ENCODE measurements around the gene PDK4.
A peak's percentile ranks its signal among the peaks of the same experiment; 100 is the strongest.
"Not testable (repeated sequence)": the region's sequence is repeated elsewhere in the genome, so short reads cannot be mapped to it uniquely, and the experiment has no call there.

PDK4 gene

DNA sequence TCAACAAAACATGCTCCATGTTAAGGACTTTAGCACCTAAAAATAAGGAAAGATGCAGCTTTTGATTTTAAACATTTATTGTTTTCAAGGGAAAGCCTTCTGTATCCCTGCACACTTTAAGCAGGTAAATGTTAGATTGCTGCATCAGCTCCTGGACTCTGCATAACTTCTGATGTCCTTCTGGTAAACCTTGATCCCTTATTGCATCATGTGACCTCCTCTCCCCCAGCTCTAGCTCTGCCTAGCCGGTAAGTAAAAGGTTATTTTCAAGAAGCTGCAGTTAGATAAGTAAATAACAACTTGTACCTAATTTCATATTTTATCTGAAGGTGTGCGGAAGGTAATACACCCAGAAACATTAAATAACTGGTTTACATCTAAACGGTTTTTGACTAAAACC, 37.5 kb downstream of the PDK4 start:
- H3K36me3 Mint-ChIP-seq = no peaks in the 10 kb centered on the region
- no peaks in the 10 kb centered on the region for H3K4me1 Mint-ChIP-seq
- H3K4me3 Mint-ChIP-seq = no peak overlapping the region
- no peak overlapping the region for H3K27ac Mint-ChIP-seq
- no peak for ATAC-seq
- peaks cover 3% of the 10 kb centered on the region for H3K27me3 Mint-ChIP-seq
- peaks cover 3% of the 10 kb centered on the region for H3K9me3 Mint-ChIP-seq

DNA sequence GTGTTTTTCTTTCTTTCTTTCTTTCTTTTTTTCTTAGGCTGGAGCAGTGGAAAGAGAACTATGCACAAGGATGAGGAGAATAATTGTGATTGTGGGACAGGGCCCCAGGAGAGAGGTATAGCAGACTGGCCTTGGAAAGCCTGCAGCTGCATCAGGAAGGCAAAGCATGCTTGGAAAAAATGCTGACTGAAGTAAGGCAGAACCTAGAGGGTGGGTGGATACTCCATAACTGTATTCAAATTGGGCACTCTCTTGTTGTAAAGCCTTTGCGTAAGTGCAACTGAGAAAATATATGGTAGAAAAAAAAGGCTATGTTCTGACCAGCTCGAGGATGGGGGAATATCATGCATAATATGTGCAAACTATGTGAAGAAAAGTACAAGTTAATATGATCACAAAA, 39.5 kb downstream of the PDK4 start:
- Mint-ChIP-seq H3K27me3 (peaks cover 10% of the 10 kb centered on the region), H3K27ac (peak overlapping the region; percentile 12), H3K4me3 (no peak overlapping the region), H3K4me1 (no peaks in the 10 kb centered on the region), H3K9me3 (no peaks in the 10 kb centered on the region), H3K36me3 (no peaks in the 10 kb centered on the region)
- no peak for ATAC-seq

DNA sequence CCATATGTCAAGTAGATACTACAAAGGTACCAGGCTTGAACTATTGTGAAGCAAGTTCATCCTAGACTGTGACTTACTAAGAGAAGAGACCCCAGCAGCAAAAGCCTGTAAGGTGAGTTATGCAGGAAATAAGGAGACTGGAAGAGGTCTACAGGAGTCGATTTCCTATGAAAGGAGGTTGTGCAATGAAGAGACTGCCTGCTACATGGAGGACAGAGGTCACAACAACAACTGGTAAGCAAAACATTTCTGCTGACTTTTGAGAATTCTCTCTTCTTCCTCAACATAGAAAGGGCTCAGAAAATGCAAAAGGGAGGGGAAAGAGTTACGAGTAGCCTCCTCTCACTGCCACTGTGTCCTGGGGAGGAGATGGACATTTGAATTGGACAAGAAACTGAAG, 42.4 kb downstream of the PDK4 start:
- H3K9me3 Mint-ChIP-seq = no peaks in the 10 kb centered on the region
- no peak overlapping the region for H3K4me3 Mint-ChIP-seq
- no peak for ATAC-seq
- no peaks in the 10 kb centered on the region for H3K36me3 Mint-ChIP-seq
- no peak overlapping the region for H3K27ac Mint-ChIP-seq
- H3K27me3 Mint-ChIP-seq = peaks cover 10% of the 10 kb centered on the region
- peaks cover 7% of the 10 kb centered on the region for H3K4me1 Mint-ChIP-seq

DNA sequence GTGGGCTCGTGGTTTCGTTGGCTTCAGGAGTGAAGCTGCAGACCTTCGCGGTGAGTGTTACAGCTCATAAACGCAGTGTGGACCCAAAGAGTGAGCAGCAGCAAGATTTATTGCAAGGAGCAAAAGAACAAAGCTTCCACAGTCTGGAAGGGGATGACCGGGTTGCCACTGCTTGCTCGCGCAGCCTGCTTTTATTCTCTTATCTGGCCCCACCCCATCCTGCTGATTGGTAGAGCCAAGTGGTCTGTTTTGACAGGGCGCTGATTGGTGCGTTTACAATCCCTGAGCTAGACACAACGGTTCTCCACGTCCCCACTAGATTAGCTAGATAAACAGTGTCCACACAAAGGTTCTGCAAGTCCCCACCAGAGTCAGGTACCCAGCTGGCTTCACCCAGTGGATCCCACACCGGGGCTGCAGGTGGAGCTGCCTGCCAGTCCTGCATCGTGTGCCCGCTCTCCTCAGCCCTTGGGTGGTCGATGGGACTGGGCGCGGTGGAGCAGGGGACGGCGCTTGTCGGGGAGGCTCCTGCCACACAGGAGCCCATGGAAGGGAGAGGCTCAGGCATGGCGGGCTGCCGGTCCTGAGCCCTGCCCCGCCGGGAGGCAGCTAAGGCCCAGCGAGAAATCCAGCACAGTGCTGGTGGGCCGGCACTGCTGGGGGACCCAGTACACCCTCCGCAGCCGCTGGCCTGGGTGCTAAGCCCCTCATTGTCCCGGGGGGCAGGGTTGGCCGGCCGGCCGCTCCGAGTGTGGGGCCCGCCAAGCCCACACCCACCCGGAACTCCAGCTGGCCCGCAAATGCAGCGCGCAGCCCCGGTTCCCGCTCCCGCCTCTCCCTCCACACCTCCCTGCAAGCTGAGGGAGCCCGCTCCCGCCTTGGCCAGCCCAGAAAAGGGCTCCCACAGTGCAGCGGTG, 44.0 kb downstream of the PDK4 start:
- not testable (repeated sequence) for H3K4me3 Mint-ChIP-seq, H3K4me1 Mint-ChIP-seq, H3K9me3 Mint-ChIP-seq, H3K36me3 Mint-ChIP-seq, H3K27ac Mint-ChIP-seq, ATAC-seq
- H3K27me3 Mint-ChIP-seq = peaks cover 10% of the 10 kb centered on the region

DNA sequence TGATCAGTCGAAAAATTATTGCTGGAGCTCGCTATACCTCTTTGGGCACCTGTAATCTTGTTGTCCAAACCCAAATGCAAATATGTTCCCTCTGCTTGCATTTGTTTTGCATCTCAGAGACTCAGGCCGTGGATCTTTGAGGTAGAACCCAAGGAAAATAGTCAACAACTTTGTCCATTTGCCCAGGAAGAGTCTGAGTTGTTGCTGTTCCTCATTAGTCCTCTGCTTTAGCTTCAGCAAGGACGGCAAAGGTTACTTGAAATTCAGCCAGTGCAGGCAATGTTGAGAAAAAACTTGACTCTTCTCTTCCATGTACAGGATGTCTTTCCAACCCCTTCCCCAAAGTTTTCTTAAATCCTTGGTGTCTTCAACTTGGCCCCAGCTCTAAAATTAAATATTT, 45.8 kb downstream of the PDK4 start:
- no peak overlapping the region for H3K4me3 Mint-ChIP-seq

DNA sequence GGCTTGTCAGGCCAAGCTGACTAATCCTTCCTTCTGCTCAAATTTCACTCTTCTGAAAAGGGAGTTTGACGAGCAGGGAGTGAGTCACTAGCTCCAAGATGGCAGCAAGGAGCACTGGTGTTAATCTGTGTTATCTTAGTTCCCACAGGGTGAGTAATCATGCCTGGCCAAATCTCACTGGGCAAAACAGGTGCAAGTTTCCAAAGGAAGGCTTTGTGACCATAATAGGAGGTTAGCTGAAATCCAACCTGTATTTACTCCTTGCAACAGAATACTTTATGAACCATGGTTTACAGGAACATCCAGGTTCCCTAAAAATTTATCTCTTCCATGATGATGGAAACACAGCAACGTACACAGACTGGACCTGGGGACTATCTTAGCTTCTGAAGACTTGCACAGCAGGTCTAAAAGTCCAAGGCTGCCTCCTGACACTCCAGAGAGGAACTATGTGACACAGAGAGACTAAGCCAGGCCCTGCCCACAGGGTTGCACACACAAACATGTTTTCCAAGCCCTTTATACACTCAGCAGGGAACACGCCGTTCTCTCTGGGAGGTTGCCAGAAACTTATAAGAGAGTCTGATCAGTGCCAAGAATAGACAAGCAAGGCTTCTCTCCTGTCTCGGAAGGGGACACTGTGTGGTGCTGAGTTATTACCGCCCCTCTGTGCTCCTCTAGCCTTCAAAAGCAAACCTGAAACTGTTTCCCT, 46.3 kb downstream of the PDK4 start:
- no peak overlapping the region for H3K4me3 Mint-ChIP-seq
- no peaks in the 10 kb centered on the region for H3K9me3 Mint-ChIP-seq
- ATAC-seq = no peak
- peaks cover 14% of the 10 kb centered on the region for H3K4me1 Mint-ChIP-seq
- H3K36me3 Mint-ChIP-seq = no peaks in the 10 kb centered on the region
- peaks cover 10% of the 10 kb centered on the region for H3K27me3 Mint-ChIP-seq
- H3K27ac Mint-ChIP-seq = no peak overlapping the region

More for the DNA sequence above, 45.8 kb downstream of the PDK4 start:
- Mint-ChIP-seq H3K4me1 (peaks cover 10% of the 10 kb centered on the region), H3K9me3 (no peaks in the 10 kb centered on the region), H3K27me3 (peaks cover 10% of the 10 kb centered on the region), H3K36me3 (no peaks in the 10 kb centered on the region), H3K27ac (no peak overlapping the region)
- no peak for ATAC-seq

DNA sequence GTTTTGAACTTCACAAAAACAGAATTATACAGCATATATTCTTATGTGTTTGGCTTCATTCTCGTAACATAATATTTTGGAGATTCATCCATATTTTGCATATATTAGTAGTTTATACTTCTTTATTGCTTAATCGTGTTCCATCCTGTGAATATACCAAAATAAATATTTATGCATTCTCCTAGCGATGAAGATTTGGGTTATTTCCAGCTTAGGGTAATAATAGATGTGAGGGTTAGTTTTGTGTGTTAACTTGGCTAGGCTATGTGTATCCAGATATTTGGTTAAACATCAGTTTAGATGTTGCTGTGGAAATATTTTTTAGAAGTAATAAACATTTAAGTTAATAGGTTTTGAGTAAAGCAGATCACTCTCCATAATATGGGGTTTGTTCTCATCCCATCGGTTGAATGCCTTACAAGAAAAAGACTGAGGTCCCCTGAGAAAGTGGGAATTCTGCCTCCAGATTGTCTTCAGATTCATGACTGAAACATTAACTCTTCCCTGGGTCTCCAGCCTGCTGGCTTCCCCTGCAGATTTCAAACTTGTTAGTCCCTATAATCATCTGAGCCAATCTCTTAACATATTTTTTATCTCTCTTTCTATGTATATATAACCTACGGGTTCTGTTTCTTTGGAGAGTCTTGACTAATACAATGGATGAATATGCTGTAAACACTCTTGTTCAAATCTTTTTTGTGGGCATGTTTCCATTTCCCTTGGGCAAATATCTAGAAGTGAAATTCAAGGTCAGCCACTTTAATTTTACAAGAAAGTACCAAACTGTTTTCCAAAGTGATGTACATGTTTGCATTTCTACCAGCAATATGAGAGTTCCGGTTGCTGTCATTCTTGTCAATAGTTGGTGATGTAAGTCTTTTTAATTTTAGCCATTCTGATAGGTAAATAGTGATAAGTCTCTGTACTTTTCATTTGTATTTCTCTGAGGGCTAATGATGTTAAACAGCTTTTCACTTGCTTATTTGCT, 48.7 kb downstream of the PDK4 start:
- no peaks in the 10 kb centered on the region for H3K27me3 Mint-ChIP-seq
- peaks cover 14% of the 10 kb centered on the region for H3K4me1 Mint-ChIP-seq
- no peak overlapping the region for H3K27ac Mint-ChIP-seq
- no peak overlapping the region for H3K4me3 Mint-ChIP-seq
- no peaks in the 10 kb centered on the region for H3K9me3 Mint-ChIP-seq
- H3K36me3 Mint-ChIP-seq = no peaks in the 10 kb centered on the region
- ATAC-seq = no peak

DNA sequence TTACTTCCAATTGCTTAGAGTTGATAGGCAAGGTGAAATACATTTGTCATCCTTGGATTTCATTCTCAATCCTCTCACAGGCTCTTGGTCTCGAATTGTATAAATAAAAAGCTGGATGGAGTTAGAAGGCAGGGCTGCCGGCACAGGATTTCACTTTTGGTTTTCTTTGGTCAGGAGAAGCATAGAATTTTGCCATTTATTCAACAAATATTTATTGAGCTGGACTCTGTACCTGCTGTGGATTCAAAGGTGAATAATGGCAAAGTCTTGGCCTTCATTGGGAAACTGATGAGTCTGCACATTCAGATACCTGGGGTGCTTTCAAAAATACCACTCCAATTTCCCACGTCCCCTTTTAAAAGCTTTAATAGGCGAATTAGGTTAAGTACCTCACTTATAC, 49.7 kb downstream of the PDK4 start:
- Mint-ChIP-seq H3K4me3 (no peak overlapping the region), H3K4me1 (peaks cover 14% of the 10 kb centered on the region), H3K36me3 (peaks cover 3% of the 10 kb centered on the region), H3K27me3 (no peaks in the 10 kb centered on the region), H3K27ac (no peak overlapping the region), H3K9me3 (no peaks in the 10 kb centered on the region)
- no peak for ATAC-seq

DNA sequence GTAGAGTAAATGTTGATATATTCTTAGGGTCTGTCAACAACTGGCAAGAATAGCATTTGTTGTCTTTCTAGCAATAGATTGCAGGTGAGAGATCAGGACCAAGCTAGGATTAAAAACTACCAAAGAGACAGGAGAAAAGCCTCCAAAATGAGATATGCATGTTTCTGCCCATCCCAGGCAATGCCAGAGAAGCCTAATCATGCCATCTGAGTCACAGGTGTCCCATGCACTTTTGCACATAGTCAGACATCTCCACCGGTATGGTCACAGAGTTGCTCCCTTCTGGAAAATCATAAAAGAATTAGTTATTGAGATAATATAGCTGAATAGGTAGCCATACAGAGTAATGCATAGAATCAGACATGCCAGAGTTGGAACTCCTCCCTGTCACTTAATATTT, 50.6 kb downstream of the PDK4 start:
- H3K9me3 Mint-ChIP-seq = no peaks in the 10 kb centered on the region
- H3K27me3 Mint-ChIP-seq = no peaks in the 10 kb centered on the region
- peaks cover 14% of the 10 kb centered on the region for H3K4me1 Mint-ChIP-seq
- peaks cover 3% of the 10 kb centered on the region for H3K36me3 Mint-ChIP-seq
- no peak for ATAC-seq
- H3K27ac Mint-ChIP-seq = peak overlapping the region; percentile 15
- no peak overlapping the region for H3K4me3 Mint-ChIP-seq

DNA sequence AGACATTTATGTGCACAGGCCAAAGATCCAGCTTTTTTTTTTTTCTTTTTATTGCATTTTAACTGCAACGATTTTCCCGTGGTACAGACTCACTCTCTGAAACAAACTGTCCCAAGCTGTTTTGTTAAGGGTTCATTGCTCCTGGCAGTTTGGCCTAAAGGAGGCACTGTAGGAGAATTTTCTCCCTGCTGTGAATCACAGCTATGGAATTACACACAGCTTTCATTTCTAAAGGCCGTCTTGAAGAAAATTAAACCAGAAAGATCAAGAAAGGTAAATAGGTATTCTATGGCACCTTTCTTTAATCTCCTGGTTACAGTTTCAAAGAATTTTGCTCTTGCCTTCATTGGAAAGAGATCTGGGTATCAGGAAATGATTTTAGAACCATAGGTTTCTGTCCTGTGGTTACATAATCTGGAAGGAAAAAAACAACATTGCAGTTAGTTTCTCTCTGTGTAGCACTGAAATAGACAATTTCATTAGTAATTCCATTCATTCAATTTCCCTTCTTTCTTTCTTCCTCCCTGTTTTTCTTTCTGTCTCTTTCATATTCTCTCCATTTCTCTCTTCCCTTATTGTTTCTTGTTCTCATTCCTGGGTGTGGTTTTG, 51.2 kb downstream of the PDK4 start:
- H3K36me3 Mint-ChIP-seq = peaks cover 3% of the 10 kb centered on the region
- H3K27me3 Mint-ChIP-seq = no peaks in the 10 kb centered on the region
- H3K27ac Mint-ChIP-seq = peak overlapping the region; percentile 15
- no peaks in the 10 kb centered on the region for H3K9me3 Mint-ChIP-seq
- H3K4me3 Mint-ChIP-seq = no peak overlapping the region
- peaks cover 8% of the 10 kb centered on the region for H3K4me1 Mint-ChIP-seq
- ATAC-seq = no peak

DNA sequence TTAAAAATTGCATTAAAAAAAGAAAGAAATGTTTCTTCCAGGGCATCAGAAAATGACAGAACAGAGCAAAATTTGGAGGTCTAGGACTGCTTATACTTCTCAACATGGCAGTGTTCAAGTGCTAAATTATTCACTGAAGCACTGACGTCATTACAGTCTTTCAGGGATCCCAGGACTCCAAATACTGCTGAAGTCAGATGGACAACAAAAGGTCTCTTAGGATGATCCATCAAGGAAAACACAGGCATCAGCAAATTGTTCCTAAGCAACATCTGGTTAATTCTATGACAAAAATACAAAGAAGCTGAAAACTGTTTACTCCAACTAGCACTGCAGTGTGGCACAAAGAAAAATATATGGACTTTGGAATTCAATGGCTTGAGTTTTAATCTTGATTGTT, 52.1 kb downstream of the PDK4 start:
- H3K4me1 Mint-ChIP-seq = peaks cover 7% of the 10 kb centered on the region
- no peaks in the 10 kb centered on the region for H3K9me3 Mint-ChIP-seq
- no peaks in the 10 kb centered on the region for H3K27me3 Mint-ChIP-seq
- ATAC-seq = no peak
- H3K36me3 Mint-ChIP-seq = peaks cover 3% of the 10 kb centered on the region
- H3K4me3 Mint-ChIP-seq = no peak overlapping the region
- H3K27ac Mint-ChIP-seq = no peak overlapping the region

DNA sequence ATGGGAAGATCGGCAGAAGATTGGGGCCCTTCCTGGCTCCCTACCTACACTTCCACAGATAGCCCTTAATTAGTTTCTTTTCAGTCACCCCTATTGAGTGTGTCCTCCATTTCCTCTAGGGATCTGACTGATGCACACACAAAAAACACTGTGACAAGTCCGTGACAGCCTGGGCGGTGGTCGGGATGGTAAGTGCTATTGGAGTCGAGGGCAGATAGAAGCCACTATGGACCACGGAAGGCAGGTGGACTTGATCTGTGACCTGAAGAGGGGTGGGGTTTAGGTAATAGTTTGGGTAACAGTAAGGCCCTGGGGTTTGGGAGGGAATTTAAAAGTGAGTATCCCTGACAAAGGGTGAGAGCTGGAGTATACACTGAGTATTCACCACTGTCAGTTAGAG, 53.0 kb downstream of the PDK4 start:
- peaks cover 3% of the 10 kb centered on the region for H3K36me3 Mint-ChIP-seq
- H3K4me3 Mint-ChIP-seq = no peak overlapping the region
- H3K27me3 Mint-ChIP-seq = no peaks in the 10 kb centered on the region
- no peak overlapping the region for H3K27ac Mint-ChIP-seq
- H3K4me1 Mint-ChIP-seq = peaks cover 12% of the 10 kb centered on the region
- ATAC-seq = no peak
- no peaks in the 10 kb centered on the region for H3K9me3 Mint-ChIP-seq

DNA sequence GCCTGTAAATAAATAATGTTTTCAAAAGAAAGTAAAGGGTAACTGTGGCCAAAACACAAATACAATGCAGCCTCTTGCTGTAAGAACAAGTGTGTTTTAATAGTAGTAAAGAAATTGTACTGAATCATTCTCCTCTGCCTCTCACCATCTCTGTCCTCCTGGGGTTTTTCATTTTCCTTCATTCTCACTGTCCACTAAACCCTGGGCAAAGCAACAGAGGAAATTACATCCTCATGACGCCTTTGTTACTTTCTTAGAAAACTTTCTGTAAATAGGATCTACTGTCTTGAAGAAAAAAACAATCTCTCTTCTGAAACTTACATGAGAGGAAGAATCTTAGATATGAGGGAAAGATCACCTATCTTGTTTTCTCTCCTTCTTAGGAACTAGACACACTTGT, 56.0 kb downstream of the PDK4 start:
- H3K4me3 Mint-ChIP-seq = no peak overlapping the region
- H3K9me3 Mint-ChIP-seq = no peaks in the 10 kb centered on the region
- peaks cover 9% of the 10 kb centered on the region for H3K4me1 Mint-ChIP-seq
- H3K27me3 Mint-ChIP-seq = no peaks in the 10 kb centered on the region
- ATAC-seq = no peak
- H3K36me3 Mint-ChIP-seq = peaks cover 3% of the 10 kb centered on the region
- H3K27ac Mint-ChIP-seq = no peak overlapping the region

DNA sequence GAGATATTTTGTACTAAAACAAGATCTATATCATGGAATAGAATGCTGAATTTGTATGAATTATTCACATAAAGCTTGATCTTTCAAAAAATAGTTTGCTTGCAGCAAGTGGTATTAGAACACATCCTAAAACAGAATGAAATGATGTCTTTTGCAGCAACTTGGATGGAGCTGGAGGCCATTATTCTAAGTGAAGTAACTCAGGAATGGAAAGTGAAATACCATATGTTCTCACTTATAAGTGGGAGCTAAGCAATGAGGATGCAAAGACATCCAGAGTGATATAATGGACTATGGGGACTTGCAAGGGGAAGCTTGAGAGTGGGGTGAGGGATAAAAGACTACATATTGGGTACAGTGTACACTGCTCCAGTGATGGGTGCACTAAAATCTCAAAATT, 56.9 kb downstream of the PDK4 start:
- Mint-ChIP-seq H3K27me3 (peaks cover 5% of the 10 kb centered on the region), H3K36me3 (peaks cover 3% of the 10 kb centered on the region), H3K4me3 (no peak overlapping the region), H3K27ac (no peak overlapping the region), H3K4me1 (peaks cover 6% of the 10 kb centered on the region), H3K9me3 (no peaks in the 10 kb centered on the region)
- no peak for ATAC-seq

DNA sequence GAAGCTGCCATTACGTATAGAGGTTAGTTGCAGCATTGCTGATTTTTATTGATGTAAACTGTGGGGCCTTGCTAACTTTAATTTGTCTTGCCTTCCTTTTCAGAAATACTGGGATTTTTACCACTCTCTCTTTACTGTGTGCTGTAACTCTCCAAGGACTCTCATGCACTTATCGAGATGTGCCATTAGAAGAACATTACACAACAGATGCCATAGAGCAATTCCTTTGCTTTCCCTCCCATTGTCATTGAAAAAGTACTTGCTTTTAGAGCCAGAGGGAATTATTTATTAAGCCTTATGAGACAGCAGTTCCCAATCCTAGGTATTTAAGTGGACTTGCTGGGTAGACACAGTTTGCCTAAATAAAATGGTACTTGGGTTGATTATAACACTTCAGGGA, 58.8 kb downstream of the PDK4 start:
- no peak for ATAC-seq
- H3K4me3 Mint-ChIP-seq = no peak overlapping the region
- H3K27me3 Mint-ChIP-seq = peaks cover 10% of the 10 kb centered on the region
- no peaks in the 10 kb centered on the region for H3K9me3 Mint-ChIP-seq
- H3K27ac Mint-ChIP-seq = no peak overlapping the region
- peaks cover 6% of the 10 kb centered on the region for H3K4me1 Mint-ChIP-seq
- peaks cover 3% of the 10 kb centered on the region for H3K36me3 Mint-ChIP-seq
